NT2/D1 (cell line): ENCODE measurements around the gene AGPAT4.

Experiments used
- DNase-seq: peaks from one replicate; pipeline ENCODE4 v3.0.0-alpha.2; 2011; ENCODE audit warnings: low read depth, low spot score
- H3K27me3 ChIP-seq: 2 replicates; pipeline ENCODE4 v1.6.0; 2011; ENCODE audit warnings: mild to moderate bottlenecking; ENCODE audit not compliant: insufficient read length, insufficient read depth
- H3K36me3 ChIP-seq: 2 replicates; pipeline ENCODE4 v1.6.1; 2011; ENCODE audit warnings: mild to moderate bottlenecking, low read length, mixed read lengths; ENCODE audit not compliant: insufficient read depth, insufficient read length
- H3K4me1 ChIP-seq: 2 replicates; pipeline ENCODE4 v1.5.1; 2011; ENCODE audit not compliant: insufficient read depth, insufficient read length
- H3K4me3 ChIP-seq: 2 replicates; pipeline ENCODE4 v1.5.1; 2011; ENCODE audit warnings: low read depth; ENCODE audit not compliant: insufficient read length
- H3K9ac ChIP-seq: 2 replicates; pipeline ENCODE4 v1.6.0; 2011; ENCODE audit warnings: low read depth; ENCODE audit not compliant: insufficient read length
- H3K9me3 ChIP-seq: 2 replicates; pipeline ENCODE4 v1.5.1; 2011; ENCODE audit warnings: mild to moderate bottlenecking, low read length; ENCODE audit not compliant: insufficient read depth
- SUZ12 ChIP-seq: IDR thresholded peaks from 2 replicates; pipeline ENCODE4 v1.6.1; 2011; ENCODE audit not compliant: insufficient read length, insufficient read depth; ENCODE audit errors: extremely low read depth
- YY1 ChIP-seq: IDR thresholded peaks from 2 replicates; pipeline ENCODE4 v1.6.1; 2011; ENCODE audit not compliant: insufficient read length, insufficient read depth
- ZNF274 ChIP-seq: IDR thresholded peaks from 2 replicates; pipeline ENCODE4 v1.6.1; 2011; ENCODE audit warnings: mild to moderate bottlenecking, low read depth, low read length

Gene AGPAT4

DNA sequence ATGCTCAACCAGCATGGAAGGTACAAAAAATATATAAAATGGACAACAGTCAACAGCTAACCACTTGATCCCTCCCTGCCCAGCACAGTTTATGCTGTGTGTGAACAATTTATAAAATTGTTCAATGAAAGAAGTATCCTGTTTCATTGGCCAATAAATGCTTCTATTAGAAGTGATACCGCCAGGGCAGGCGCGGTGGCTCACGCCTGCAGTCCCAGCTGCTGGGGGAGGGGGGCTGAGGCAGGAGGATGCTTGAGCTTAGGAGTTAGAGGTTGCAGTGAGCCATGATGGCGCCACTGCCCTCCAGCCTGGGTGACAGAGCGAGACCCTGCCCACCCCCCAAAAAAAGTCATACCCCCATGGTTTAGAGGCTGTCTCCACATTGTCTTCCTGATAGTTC lies 4.6 kb downstream of the AGPAT4 start:
- TF ChIP-seq ZNF274 (no peak), YY1 (no peak), SUZ12 (no peak)
- H3K36me3 ChIP-seq: peaks cover 24% of the 10 kb centered on the region
- no peak for DNase-seq
- peaks cover 10% of the 10 kb centered on the region for H3K4me1 ChIP-seq
- H3K9me3 ChIP-seq: no peaks in the 10 kb centered on the region
- no peaks in the 10 kb centered on the region for H3K27me3 ChIP-seq
- H3K9ac ChIP-seq: no peak overlapping the region
- no peak overlapping the region for H3K4me3 ChIP-seq

DNA sequence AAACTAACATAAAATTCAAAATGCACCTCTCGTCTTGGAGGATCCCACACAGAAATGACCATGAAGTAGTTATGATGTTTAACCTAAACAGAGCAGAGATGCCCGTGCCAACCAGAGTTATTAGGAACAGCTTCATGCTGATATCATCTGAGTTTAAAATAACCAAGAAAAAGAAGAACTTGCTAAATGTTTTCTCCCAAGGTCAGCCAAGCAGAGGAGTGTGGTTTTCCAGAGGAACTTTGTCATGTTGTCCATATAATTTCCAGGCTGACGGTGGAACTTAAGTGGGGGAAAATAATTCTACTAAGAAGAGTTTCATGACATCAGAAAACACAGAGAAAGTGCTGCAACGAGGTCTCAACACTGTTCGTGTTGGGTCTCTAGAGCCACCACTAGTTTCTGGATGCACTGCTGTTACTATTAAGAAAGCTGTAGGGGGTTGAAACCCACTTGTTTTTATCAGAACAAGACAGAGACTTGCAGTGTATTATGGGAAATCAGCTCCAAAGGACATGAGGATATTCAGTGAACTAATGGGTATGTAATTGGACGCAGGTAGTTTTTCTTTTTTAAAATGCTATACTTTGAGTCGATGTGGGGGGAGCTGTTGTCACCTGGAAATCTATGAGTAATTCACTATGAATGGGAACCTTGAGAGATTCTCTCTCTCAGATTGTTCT lies 5.2 kb downstream of the AGPAT4 start:
- Histone ChIP-seq H3K9me3 (no peaks in the 10 kb centered on the region), H3K4me3 (no peak overlapping the region), H3K4me1 (peaks cover 10% of the 10 kb centered on the region), H3K27me3 (no peaks in the 10 kb centered on the region), H3K36me3 (peaks cover 24% of the 10 kb centered on the region), H3K9ac (no peak overlapping the region)
- TF ChIP-seq ZNF274 (no peak), YY1 (no peak), SUZ12 (no peak)
- no peak for DNase-seq

DNA sequence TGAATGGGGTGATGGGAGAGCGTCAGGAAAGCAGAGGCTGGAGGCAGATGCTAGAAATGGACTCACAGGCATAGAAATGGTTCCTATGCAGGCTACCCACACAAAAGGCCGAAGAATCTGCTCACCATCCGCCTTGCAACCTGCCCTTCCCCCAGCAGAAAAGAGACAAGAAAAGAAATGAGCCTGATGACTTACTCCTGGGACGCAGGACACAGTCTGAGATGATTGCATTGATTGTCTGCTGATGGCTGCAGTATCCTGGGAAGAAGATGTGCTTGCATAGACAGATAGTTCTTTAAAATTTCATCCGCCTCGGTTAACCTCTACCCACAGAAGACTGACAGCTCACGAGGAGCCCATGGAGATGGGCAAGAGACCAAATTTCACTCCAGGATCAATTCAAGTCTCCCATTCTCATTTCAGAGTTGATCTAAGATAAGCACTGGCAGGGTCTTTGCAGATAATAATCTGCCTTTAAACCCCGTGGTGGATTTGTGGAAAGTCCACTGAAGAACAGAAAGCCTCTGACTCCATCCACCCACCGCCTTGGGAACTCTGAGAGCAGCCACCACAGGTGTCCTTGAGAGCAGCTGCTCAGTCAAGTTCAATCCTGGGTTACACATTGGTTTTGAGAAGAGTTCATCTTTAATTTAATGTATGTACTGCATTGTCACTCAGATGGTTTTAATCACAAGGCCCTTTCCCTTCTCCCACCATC lies 7.2 kb downstream of the AGPAT4 start:
- DNase-seq: no peak
- no peaks in the 10 kb centered on the region for H3K9me3 ChIP-seq
- H3K9ac ChIP-seq: no peak overlapping the region
- H3K36me3 ChIP-seq: peaks cover 27% of the 10 kb centered on the region
- H3K27me3 ChIP-seq: no peaks in the 10 kb centered on the region
- no peak for TF ChIP-seq YY1
- TF ChIP-seq SUZ12: no peak
- TF ChIP-seq ZNF274: no peak
- H3K4me3 ChIP-seq: no peak overlapping the region
- H3K4me1 ChIP-seq: peaks cover 10% of the 10 kb centered on the region

DNA sequence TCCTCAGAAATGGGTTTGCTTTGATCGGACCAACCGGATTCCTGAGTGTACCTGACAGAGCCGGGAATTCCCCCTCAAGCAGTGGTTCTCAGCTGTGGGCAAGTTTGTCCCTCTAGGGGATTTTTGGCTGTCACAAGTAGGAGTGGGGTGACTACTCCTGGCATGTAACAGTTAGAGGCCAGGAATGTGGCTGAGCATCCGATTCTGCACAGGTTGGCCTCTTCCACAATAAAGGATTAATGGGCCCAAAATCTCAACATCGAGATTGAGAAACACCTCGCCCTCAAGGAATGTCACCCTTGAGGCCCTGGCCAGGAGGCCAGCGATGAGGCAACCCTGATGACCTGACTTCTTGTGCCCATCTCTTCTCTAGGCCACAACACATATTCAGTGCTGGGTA lies 7.9 kb downstream of the AGPAT4 start:
- Histone ChIP-seq H3K27me3 (no peaks in the 10 kb centered on the region), H3K4me1 (peaks cover 8% of the 10 kb centered on the region), H3K4me3 (no peak overlapping the region), H3K36me3 (peaks cover 30% of the 10 kb centered on the region), H3K9ac (no peak overlapping the region), H3K9me3 (no peaks in the 10 kb centered on the region)
- TF ChIP-seq SUZ12: no peak
- no peak for TF ChIP-seq YY1
- no peak for TF ChIP-seq ZNF274
- no peak for DNase-seq

DNA sequence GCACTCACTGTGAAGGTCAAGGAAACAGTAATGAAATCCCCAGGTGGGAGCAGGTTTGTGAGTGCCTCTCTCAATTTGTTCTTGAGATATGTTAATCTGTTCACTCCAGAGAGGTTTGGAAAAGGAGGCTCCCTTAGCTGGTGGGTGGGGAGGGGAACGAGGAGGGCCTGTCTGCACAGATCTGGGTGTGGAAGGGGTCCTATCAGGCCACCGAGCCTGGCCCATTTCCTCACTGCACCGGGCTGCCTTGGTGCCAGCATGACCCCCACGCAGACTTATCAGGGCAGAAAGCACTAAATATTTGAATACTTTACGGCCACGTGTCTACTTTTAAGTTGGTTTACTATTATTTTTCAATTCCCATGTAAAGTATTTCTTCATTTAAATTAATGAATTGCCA lies 8.3 kb downstream of the AGPAT4 start:
- Histone ChIP-seq H3K4me3 (no peak overlapping the region), H3K9me3 (no peaks in the 10 kb centered on the region), H3K4me1 (peaks cover 7% of the 10 kb centered on the region), H3K9ac (no peak overlapping the region), H3K27me3 (no peaks in the 10 kb centered on the region), H3K36me3 (peaks cover 29% of the 10 kb centered on the region)
- no peak for DNase-seq
- no peak for TF ChIP-seq ZNF274
- no peak for TF ChIP-seq SUZ12
- no peak for TF ChIP-seq YY1

DNA sequence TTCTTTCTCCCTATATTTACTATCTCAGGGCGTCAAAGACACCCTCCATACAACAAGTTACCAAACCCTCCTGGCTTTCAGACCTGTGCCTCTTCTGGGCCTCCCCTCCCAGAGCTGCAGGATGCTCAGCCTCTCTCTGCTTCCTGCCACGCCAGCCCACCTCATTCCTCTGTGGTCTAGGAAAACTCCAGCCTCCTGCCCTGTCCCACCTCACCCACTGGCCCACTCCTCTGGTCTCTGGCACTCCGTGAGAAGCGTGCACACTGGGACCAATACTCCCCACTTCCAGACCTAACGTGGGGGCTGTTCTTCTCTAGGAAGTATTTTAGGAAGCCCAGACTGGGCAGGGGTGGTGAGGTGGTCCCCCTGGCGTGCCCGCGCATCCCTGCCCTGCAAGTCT lies 9.7 kb downstream of the AGPAT4 start:
- no peak overlapping the region for H3K9ac ChIP-seq
- DNase-seq: no peak
- TF ChIP-seq ZNF274 (no peak), SUZ12 (no peak), YY1 (no peak)
- H3K4me1 ChIP-seq: peaks cover 9% of the 10 kb centered on the region
- no peaks in the 10 kb centered on the region for H3K9me3 ChIP-seq
- no peak overlapping the region for H3K4me3 ChIP-seq
- H3K27me3 ChIP-seq: no peaks in the 10 kb centered on the region
- peaks cover 36% of the 10 kb centered on the region for H3K36me3 ChIP-seq

DNA sequence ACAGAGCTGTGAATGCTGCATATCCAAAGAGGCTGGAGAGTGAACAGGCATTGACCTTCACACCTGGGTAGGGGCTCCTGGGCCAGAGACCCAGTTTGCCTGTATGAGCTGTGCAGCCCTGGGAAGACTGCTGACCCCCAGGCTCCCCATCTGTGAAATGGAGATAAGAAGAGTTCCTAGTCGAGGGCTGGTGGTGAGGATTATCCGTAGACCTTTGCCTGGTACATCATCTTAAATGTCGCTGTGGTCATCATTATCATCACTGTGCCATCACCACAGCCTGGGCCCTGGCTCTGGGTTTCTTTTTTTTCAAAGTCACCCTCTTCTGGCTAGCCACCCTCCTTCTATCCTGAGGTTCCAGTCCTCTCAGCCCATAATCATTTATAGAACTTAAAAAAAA lies 12.0 kb downstream of the AGPAT4 start:
- TF ChIP-seq SUZ12 (no peak), ZNF274 (no peak), YY1 (no peak)
- no peaks in the 10 kb centered on the region for H3K27me3 ChIP-seq
- H3K4me3 ChIP-seq: no peak overlapping the region
- no peak overlapping the region for H3K9ac ChIP-seq
- no peaks in the 10 kb centered on the region for H3K9me3 ChIP-seq
- peaks cover 9% of the 10 kb centered on the region for H3K4me1 ChIP-seq
- DNase-seq: no peak
- H3K36me3 ChIP-seq: peaks cover 29% of the 10 kb centered on the region
